IPS-18a (cell line): ENCODE results near the gene EMP2.
"Not testable (repeated sequence)": the region's sequence is repeated elsewhere in the genome, so short reads cannot be mapped to it uniquely, and the experiment has no call there.

Experiments
- H3K27ac ChIP-seq: one replicate; pipeline ENCODE4 v1.5.1; 2013; ENCODE audit warnings: low read length
- H3K27me3 ChIP-seq: one replicate; pipeline ENCODE4 v1.6.1; 2013; ENCODE audit warnings: mild to moderate bottlenecking, low read length; ENCODE audit not compliant: control insufficient read depth, insufficient read depth
- H3K36me3 ChIP-seq: one replicate; pipeline ENCODE4 v1.6.1; 2013; ENCODE audit warnings: low read depth, low read length; ENCODE audit not compliant: control insufficient read depth
- H3K4me1 ChIP-seq: one replicate; pipeline ENCODE4 v1.6.1; 2013; ENCODE audit warnings: low read depth, low read length; ENCODE audit not compliant: control insufficient read depth
- H3K4me3 ChIP-seq: one replicate; pipeline ENCODE4 v1.5.1; 2013; ENCODE audit warnings: low read length
- H3K9ac ChIP-seq: one replicate; pipeline ENCODE4 v1.6.1; 2013; ENCODE audit warnings: mild to moderate bottlenecking, low read length, moderate library complexity
- H3K9me3 ChIP-seq: one replicate; pipeline ENCODE4 v1.6.1; 2013; ENCODE audit warnings: low read depth, low read length; ENCODE audit not compliant: control insufficient read depth

EMP2 gene, protein sequence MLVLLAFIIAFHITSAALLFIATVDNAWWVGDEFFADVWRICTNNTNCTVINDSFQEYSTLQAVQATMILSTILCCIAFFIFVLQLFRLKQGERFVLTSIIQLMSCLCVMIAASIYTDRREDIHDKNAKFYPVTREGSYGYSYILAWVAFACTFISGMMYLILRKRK

GRCh38 chr16:10579965-10580882 is at the start of gene EMP2:
EMP2 (minus strand) TSS chr16:10580598; CDS start chr16:10547617, 32,981 bp downstream.
- Histone ChIP-seq H3K4me3 (peak within 1 kb of the TSS; percentile 74), H3K9me3 (no peaks in the 10 kb centered on the region), H3K27me3 (peaks cover 12% of the 10 kb centered on the region), H3K27ac (no peak within 1 kb of the TSS), H3K4me1 (peaks cover 35% of the 10 kb centered on the region), H3K36me3 (no peaks in the 10 kb centered on the region), H3K9ac (peak within 1 kb of the TSS; percentile 54)

DNA sequence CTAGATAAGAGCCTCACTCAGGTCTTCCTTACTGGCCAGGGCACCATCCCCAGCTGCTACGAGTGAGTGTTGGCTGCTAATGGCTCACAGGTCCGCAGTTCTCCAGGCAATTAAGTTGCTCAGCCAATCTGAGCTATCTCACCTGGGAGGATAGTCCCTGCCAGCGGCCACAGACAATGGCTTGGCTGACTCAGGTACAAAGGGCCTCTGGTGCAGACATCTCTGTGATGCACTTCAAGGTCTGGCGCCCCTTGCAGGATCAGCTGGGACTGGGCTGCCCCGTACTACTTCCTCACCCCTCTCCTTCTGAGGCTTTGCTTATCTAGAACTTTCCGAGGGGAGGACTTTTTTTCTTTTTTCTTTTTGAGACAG is 49.2 kb upstream of the EMP2 start:
- Histone ChIP-seq H3K4me3 (no peak overlapping the region), H3K27ac (no peak overlapping the region), H3K9me3 (no peaks in the 10 kb centered on the region), H3K4me1 (no peaks in the 10 kb centered on the region), H3K36me3 (no peaks in the 10 kb centered on the region), H3K27me3 (no peaks in the 10 kb centered on the region), H3K9ac (no peak overlapping the region)

GRCh38 chr16:10625595-10626357 is 45.4 kb upstream of the EMP2 start:
- no peaks in the 10 kb centered on the region for H3K9me3 ChIP-seq
- no peak overlapping the region for H3K9ac ChIP-seq
- no peaks in the 10 kb centered on the region for H3K4me1 ChIP-seq
- H3K27me3 ChIP-seq: no peaks in the 10 kb centered on the region
- H3K36me3 ChIP-seq: no peaks in the 10 kb centered on the region
- no peak overlapping the region for H3K4me3 ChIP-seq
- H3K27ac ChIP-seq: no peak overlapping the region

DNA sequence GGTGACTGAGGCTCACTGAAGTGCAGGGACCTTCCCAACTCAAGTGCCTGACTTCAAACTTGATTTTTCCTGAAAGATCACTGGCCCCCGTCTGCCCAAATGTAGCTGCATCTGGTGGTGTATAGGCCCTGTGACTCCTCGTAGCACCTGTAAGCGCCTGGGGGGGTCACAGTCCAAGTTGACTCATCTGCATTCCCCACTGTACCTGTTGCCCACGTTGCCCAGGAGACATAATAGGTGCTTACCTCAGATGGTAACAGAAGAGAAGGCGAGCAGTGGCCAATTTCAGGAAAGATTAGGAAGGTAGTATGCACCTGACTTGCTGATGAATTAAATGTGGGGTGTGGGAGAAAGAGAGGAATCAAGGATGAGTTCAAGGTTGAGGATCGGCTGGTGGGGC is 44.1 kb upstream of the EMP2 start:
- H3K4me3 ChIP-seq: no peak overlapping the region
- H3K27me3 ChIP-seq: no peaks in the 10 kb centered on the region
- H3K36me3 ChIP-seq: no peaks in the 10 kb centered on the region
- H3K27ac ChIP-seq: no peak overlapping the region
- no peak overlapping the region for H3K9ac ChIP-seq
- no peaks in the 10 kb centered on the region for H3K4me1 ChIP-seq
- no peaks in the 10 kb centered on the region for H3K9me3 ChIP-seq

GRCh38 chr16:10623059-10623458 is 42.7 kb upstream of the EMP2 start:
- H3K9me3 ChIP-seq: no peaks in the 10 kb centered on the region
- H3K9ac ChIP-seq: no peak overlapping the region
- no peak overlapping the region for H3K4me3 ChIP-seq
- H3K4me1 ChIP-seq: peaks cover 6% of the 10 kb centered on the region
- no peak overlapping the region for H3K27ac ChIP-seq
- no peaks in the 10 kb centered on the region for H3K27me3 ChIP-seq
- no peaks in the 10 kb centered on the region for H3K36me3 ChIP-seq

- Histone ChIP-seq H3K4me1 (peaks cover 13% of the 10 kb centered on the region), H3K4me3 (no peak overlapping the region), H3K36me3 (no peaks in the 10 kb centered on the region), H3K27me3 (no peaks in the 10 kb centered on the region), H3K9ac (no peak overlapping the region), H3K27ac (no peak overlapping the region), H3K9me3 (no peaks in the 10 kb centered on the region)
Measured at GRCh38 chr16:10622036-10622921, 41.9 kb upstream of the EMP2 start.

GRCh38 chr16:10621216-10621949 is 41.0 kb upstream of the EMP2 start:
- not testable (repeated sequence) for H3K36me3 ChIP-seq, H3K9ac ChIP-seq, H3K27me3 ChIP-seq, H3K9me3 ChIP-seq, H3K4me3 ChIP-seq, H3K27ac ChIP-seq
- H3K4me1 ChIP-seq: peaks cover 21% of the 10 kb centered on the region

DNA sequence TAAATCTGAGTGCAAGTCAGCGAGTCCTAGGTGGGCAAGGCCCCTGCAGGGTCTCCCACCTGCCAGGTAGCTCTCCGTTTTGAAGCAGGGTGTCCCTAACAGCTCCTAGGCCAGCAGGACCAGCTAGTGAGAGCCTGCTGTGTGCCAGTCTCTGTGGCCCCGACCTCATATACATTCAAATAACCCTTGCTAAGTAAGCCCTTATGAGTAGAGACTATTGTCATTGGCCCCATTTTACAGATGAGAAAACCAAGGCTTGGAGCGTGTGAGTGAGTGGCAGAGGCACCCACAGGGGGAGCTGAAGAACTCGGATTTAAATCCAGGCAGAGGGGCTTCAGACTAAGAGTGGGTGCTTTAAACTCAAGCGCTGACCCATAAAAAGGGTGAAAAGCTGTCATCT is 39.7 kb upstream of the EMP2 start:
- Histone ChIP-seq H3K9me3 (no peaks in the 10 kb centered on the region), H3K4me1 (peaks cover 21% of the 10 kb centered on the region), H3K27ac (no peak overlapping the region), H3K36me3 (no peaks in the 10 kb centered on the region), H3K4me3 (no peak overlapping the region), H3K27me3 (no peaks in the 10 kb centered on the region), H3K9ac (no peak overlapping the region)

- Histone ChIP-seq H3K9ac (no peak overlapping the region), H3K27ac (no peak overlapping the region), H3K9me3 (no peaks in the 10 kb centered on the region), H3K4me3 (peak overlapping the region; percentile 41), H3K4me1 (peaks cover 21% of the 10 kb centered on the region), H3K27me3 (no peaks in the 10 kb centered on the region), H3K36me3 (no peaks in the 10 kb centered on the region)
Measured at GRCh38 chr16:10619271-10619849, 39.0 kb upstream of the EMP2 start.

DNA sequence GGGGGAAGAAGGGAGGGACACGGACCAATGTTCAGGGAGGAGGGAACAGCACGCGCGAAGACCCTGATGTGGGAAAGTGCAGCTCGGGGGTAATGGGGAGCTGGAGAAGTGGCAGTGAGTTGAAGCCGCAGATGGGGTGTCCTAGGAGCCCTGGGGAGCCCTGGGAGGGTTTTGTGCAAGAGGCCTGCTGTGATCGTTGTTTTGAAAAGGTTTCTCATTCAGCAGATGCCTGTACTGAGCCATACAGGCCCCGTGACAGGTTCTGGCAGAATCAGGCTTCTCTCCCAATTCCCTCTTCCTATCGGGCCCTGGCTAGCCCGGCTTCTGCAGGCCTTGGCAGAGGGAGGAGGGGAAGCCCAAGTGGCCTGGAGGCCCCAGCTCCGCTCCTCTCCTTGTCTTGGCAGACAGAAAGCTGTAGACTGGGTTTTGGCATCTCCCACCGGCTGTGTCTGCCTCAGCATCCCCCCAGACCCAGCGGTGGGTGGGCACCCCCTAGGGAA is 38.4 kb upstream of the EMP2 start:
- Histone ChIP-seq H3K27ac (no peak overlapping the region), H3K36me3 (no peaks in the 10 kb centered on the region), H3K4me1 (peaks cover 21% of the 10 kb centered on the region), H3K27me3 (no peaks in the 10 kb centered on the region), H3K9ac (no peak overlapping the region), H3K9me3 (no peaks in the 10 kb centered on the region), H3K4me3 (peak overlapping the region; percentile 41)
